Parathyroid adenoma (tissue), 2 donors: ENCODE results near the gene NTN4.
"Not testable (repeated sequence)": the region's sequence is repeated elsewhere in the genome, so short reads cannot be mapped to it uniquely, and the experiment has no call there.

ENCODE experiments used
- H2AFZ ChIP-seq: fragments of 300-600 bp; sonication (generic); one replicate; pipeline ENCODE4 v1.7.0; 2017; ENCODE audit warnings: antibody characterized with exemption, mild to moderate bottlenecking
- H3K27ac ChIP-seq: fragments of 300-600 bp; sonication (generic); one replicate; pipeline ENCODE4 v1.7.0; 2017
- H3K27me3 ChIP-seq: fragments of 300-600 bp; sonication (generic); one replicate; pipeline ENCODE4 v1.7.0; 2017; ENCODE audit warnings: low read length; ENCODE audit not compliant: control insufficient read depth, insufficient read depth
- H3K36me3 ChIP-seq: fragments of 300-600 bp; sonication (generic); one replicate; pipeline ENCODE4 v1.7.0; 2017; ENCODE audit warnings: low read length; ENCODE audit not compliant: control insufficient read depth, insufficient read depth
- H3K4me1 ChIP-seq: fragments of 300-600 bp; sonication (generic); one replicate; pipeline ENCODE4 v1.7.0; 2017; ENCODE audit warnings: control low read depth
- H3K4me2 ChIP-seq: fragments of 300-600 bp; sonication (generic); one replicate; pipeline ENCODE4 v1.7.0; 2017; ENCODE audit warnings: low read length
- H3K4me3 ChIP-seq: fragments of 300-600 bp; sonication (generic); one replicate; pipeline ENCODE4 v1.7.0; 2017; ENCODE audit warnings: low read depth, low read length
- H3K79me2 ChIP-seq: fragments of 300-600 bp; sonication (generic); one replicate; pipeline ENCODE4 v1.7.0; 2017; ENCODE audit warnings: control low read depth
- H3K9ac ChIP-seq: fragments of 300-600 bp; sonication (generic); one replicate; pipeline ENCODE4 v1.7.0; 2017; ENCODE audit warnings: mild to moderate bottlenecking
- H3K9me3 ChIP-seq: fragments of 300-600 bp; sonication (generic); one replicate; pipeline ENCODE4 v1.7.0; 2017; ENCODE audit warnings: low read length; ENCODE audit not compliant: control insufficient read depth
- CTCF ChIP-seq: fragments of 300-600 bp; sonication (generic); IDR thresholded peaks from one replicate; pipeline ENCODE4 v1.7.0; 2017; ENCODE audit warnings: antibody characterized with exemption, mild to moderate bottlenecking
- donor health status: primary hyperparathyroidism.

Gene NTN4

GRCh38 chr12:95820096-95820703 is 29.6 kb upstream of the NTN4 start:
- H3K4me1 ChIP-seq = no peaks in the 10 kb centered on the region
- peak; percentile 58 for TF ChIP-seq CTCF
- no peaks in the 10 kb centered on the region for H3K9me3 ChIP-seq
- H3K79me2 ChIP-seq = no peaks in the 10 kb centered on the region
- H3K36me3 ChIP-seq = no peaks in the 10 kb centered on the region
- no peak overlapping the region for H3K9ac ChIP-seq
- no peak overlapping the region for H3K4me2 ChIP-seq
- no peak overlapping the region for H3K27ac ChIP-seq
- no peak overlapping the region for H3K4me3 ChIP-seq
- no peaks in the 10 kb centered on the region for H3K27me3 ChIP-seq
- no peak overlapping the region for H2AFZ ChIP-seq

DNA sequence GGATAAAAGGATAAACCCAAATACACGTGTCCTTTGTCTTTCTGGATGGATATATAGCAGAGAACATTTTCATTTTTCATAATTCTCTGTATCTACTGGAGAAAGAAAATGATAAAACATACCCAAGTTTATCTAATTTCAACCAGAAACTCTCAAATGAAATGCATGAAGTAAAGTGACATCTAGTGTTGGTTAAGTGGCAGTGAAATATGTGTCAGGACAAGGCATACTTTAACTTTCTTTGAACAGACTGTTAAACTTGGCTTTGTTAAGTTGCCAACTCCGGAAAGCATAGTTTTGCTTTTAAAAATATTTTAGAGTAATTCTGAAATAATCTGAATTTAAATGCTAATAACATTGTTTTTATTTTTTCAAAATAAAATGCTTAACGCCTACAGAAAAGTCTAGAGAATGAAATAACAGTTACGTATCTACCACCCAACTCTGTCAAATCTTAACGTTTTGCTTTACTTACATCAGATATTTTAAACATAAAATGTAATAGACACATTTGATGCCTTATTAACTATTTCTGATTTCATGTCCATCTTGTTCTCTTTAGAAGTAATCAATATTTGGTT is 25.2 kb upstream of the NTN4 start:
- H3K9ac ChIP-seq = no peak overlapping the region
- no peaks in the 10 kb centered on the region for H3K27me3 ChIP-seq
- H2AFZ ChIP-seq = no peak overlapping the region

DNA sequence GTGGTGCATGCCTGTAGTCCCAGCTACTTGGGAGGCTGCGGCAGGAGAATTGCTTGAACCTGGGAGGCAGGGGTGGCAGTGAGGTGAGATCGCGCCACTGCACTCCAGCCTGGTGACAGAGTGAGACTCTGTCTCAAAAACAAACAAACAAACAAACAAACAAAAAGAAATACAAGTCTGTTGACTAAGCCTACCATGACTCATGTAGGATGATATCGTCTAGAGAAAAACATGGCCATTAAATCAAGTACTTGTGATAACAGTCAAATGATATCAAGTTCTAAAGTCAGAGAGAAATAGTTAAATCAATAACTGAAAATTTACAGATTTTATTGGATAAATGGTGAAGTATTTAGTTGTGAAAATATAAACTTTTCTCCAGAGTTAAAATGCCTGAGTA is 21.6 kb upstream of the NTN4 start:
- H3K4me1 ChIP-seq, H3K9me3 ChIP-seq, H3K4me3 ChIP-seq, H3K4me2 ChIP-seq, H3K36me3 ChIP-seq, H3K79me2 ChIP-seq, H3K27me3 ChIP-seq, H3K27ac ChIP-seq, H2AFZ ChIP-seq, H3K9ac ChIP-seq: not testable (repeated sequence)

More for the DNA sequence above, 25.2 kb upstream of the NTN4 start:
- Histone ChIP-seq H3K36me3 (no peaks in the 10 kb centered on the region), H3K79me2 (no peaks in the 10 kb centered on the region), H3K4me2 (no peak overlapping the region), H3K27ac (no peak overlapping the region), H3K9me3 (no peaks in the 10 kb centered on the region), H3K4me1 (no peaks in the 10 kb centered on the region), H3K4me3 (no peak overlapping the region)
- TF ChIP-seq CTCF = peak; percentile 69

DNA sequence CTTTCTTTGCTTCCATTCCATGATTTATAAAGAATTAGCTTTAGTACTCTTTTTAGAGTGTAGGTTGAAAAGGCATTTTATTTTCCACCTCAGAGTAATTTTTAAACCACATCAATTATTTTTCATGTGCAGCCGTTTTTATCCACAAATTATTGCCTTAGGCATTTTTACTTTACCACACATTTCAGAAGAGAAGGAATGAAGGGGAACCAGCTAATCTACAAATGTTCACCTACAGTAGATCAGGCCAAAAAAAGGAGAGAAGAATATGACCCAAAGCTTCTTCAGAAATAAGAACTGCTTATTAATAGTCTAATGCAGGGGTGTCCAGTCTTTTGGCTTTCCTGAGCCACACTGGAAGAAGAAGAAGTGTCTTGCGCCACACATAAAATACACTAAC is 19.8 kb upstream of the NTN4 start:
- H3K36me3 ChIP-seq = no peaks in the 10 kb centered on the region
- H3K4me2 ChIP-seq = no peak overlapping the region
- no peak overlapping the region for H2AFZ ChIP-seq
- no peak overlapping the region for H3K27ac ChIP-seq
- no peak overlapping the region for H3K4me3 ChIP-seq
- no peaks in the 10 kb centered on the region for H3K4me1 ChIP-seq
- no peaks in the 10 kb centered on the region for H3K27me3 ChIP-seq
- no peaks in the 10 kb centered on the region for H3K79me2 ChIP-seq
- no peak for TF ChIP-seq CTCF
- no peaks in the 10 kb centered on the region for H3K9me3 ChIP-seq
- no peak overlapping the region for H3K9ac ChIP-seq

GRCh38 chr12:95809000-95809680 is 18.6 kb upstream of the NTN4 start:
- H3K9ac ChIP-seq = no peak overlapping the region

More at GRCh38 chr12:95809000-95809680, 18.6 kb upstream of the NTN4 start:
- Histone ChIP-seq H3K27ac (no peak overlapping the region), H2AFZ (no peak overlapping the region), H3K9me3 (no peaks in the 10 kb centered on the region), H3K4me2 (no peak overlapping the region), H3K27me3 (no peaks in the 10 kb centered on the region), H3K36me3 (no peaks in the 10 kb centered on the region), H3K4me3 (no peak overlapping the region), H3K79me2 (no peaks in the 10 kb centered on the region), H3K4me1 (no peaks in the 10 kb centered on the region)
- no peak for TF ChIP-seq CTCF
